ENCODE results near the gene BICD2. TPM values are rescaled to one million over a fixed set of nuclear protein-coding genes. Genes with fewer than 3 reads are reported as not detected.

BICD2 gene
- total RNA-seq, 1 experiment from 2014 or later = 24.9 TPM

GRCh38 chr9:92747459-92748232 is 17.0 kb downstream of the BICD2 start:
- no peak for DNase-seq (ENCODE audit: low spot score)

- no peak for DNase-seq (ENCODE audit: low spot score)
These were observed 17.8 kb downstream of the BICD2 start for GRCh38 chr9:92746567-92747458.

- no peak for DNase-seq (ENCODE audit: low spot score)
These were observed 18.8 kb downstream of the BICD2 start for GRCh38 chr9:92745881-92746280.

GRCh38 chr9:92745331-92745730 is 19.3 kb downstream of the BICD2 start:
- DNase-seq (ENCODE audit: low spot score) = no peak

GRCh38 chr9:92740969-92741368 is 23.7 kb downstream of the BICD2 start:
- no peak for DNase-seq (ENCODE audit: low spot score)

GRCh38 chr9:92740446-92740961 is 24.1 kb downstream of the BICD2 start:
- DNase-seq (ENCODE audit: low spot score) = no peak

GRCh38 chr9:92740009-92740408 is 24.6 kb downstream of the BICD2 start:
- DNase-seq (ENCODE audit: low spot score) = no peak

GRCh38 chr9:92739346-92739970 is 25.2 kb downstream of the BICD2 start:
- DNase-seq (ENCODE audit: low spot score) = no peak

- DNase-seq (ENCODE audit: low spot score) = no peak
These were observed 26.0 kb downstream of the BICD2 start for GRCh38 chr9:92738661-92739081.

GRCh38 chr9:92737611-92738299 is 26.9 kb downstream of the BICD2 start:
- no peak for DNase-seq (ENCODE audit: low spot score)

- no peak for DNase-seq (ENCODE audit: low spot score)
These were observed 27.4 kb downstream of the BICD2 start for GRCh38 chr9:92737216-92737606.

- no peak for DNase-seq (ENCODE audit: low spot score)
These were observed 27.9 kb downstream of the BICD2 start for GRCh38 chr9:92736563-92737215.

- no peak for DNase-seq (ENCODE audit: low spot score)
These were observed 28.7 kb downstream of the BICD2 start for GRCh38 chr9:92735636-92736562.

GRCh38 chr9:92734931-92735635 is 29.6 kb downstream of the BICD2 start:
- DNase-seq (ENCODE audit: low spot score) = no peak

- DNase-seq (ENCODE audit: low spot score) = no peak
These were observed 33.7 kb downstream of the BICD2 start for GRCh38 chr9:92730897-92731296.

- DNase-seq (ENCODE audit: low spot score) = no peak
These were observed 34.9 kb downstream of the BICD2 start for GRCh38 chr9:92729735-92730155.

- no peak for DNase-seq (ENCODE audit: low spot score)
These were observed 35.5 kb downstream of the BICD2 start for GRCh38 chr9:92728831-92729734.
